ENCODE results near the gene RBM12. TPM values are rescaled to one million over a fixed set of nuclear protein-coding genes. Genes with fewer than 3 reads are reported as not detected.
A peak's percentile ranks its signal among the peaks of the same experiment; 100 is the strongest.

Gene RBM12
- total RNA-seq, 1 experiment from 2014 or later: 46.2 TPM

- peak; percentile 55 for DNase-seq (ENCODE audit: low read depth)
Observed at GRCh38 chr20:35600993-35601973, 63.4 kb downstream of the RBM12 start.

GRCh38 chr20:35600176-35600992, 64.3 kb downstream of the RBM12 start:
- no peak for DNase-seq (ENCODE audit: low read depth)

DNA sequence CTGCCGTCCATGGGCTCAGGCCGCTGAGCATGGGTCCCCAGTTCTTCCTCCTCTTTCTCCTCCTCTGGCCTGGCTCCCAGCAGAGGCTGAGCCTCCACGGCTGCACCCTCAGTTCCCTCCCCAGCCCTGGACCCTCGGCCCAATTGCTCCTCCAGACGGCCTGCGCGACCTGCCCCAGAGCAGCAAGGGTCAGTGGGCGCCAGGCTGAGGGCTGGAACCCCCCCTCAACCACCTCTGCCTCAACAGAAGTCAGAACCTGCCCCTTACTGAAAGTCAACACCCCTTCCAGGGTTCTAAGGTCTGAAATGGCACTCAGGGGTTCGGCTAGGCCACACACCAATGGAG, 65.0 kb downstream of the RBM12 start:
- DNase-seq (ENCODE audit: low read depth): no peak

Other genes with a start within 250 kb of the RBM12 start
- gene GDF5, start 226.7 kb downstream of the RBM12 start, total RNA-seq (2014; rRNA removed): 2.5 and 3.9 TPM in 2 replicates
- 50.3 and 64.0 TPM in 2 replicates for gene CEP250, start 209.3 kb downstream of the RBM12 start, total RNA-seq (2014; rRNA removed)
- not detected in 2 replicates for gene C20orf173, start 135.2 kb downstream of the RBM12 start, total RNA-seq (2014; rRNA removed)
- 239 and 270 TPM in 2 replicates for gene ERGIC3, start 122.8 kb downstream of the RBM12 start, total RNA-seq (2014; rRNA removed)
- gene SPAG4, start 49.1 kb downstream of the RBM12 start, total RNA-seq (2014; rRNA removed): 12.6 and 13.7 TPM in 2 replicates
- gene CPNE1, start within 50 bp of the RBM12 start, total RNA-seq (2014; rRNA removed): 148 and 168 TPM in 2 replicates
- gene NFS1, start 34.5 kb upstream of the RBM12 start, total RNA-seq (2014; rRNA removed): 23.0 and 32.4 TPM in 2 replicates
- 277 and 325 TPM in 2 replicates for gene ROMO1, start 34.5 kb upstream of the RBM12 start, total RNA-seq (2014; rRNA removed)
- gene RBM39, start 77.4 kb upstream of the RBM12 start, total RNA-seq (2014; rRNA removed): 195 and 210 TPM in 2 replicates
- 22.0 and 22.7 TPM in 2 replicates for gene PHF20, start 107.1 kb upstream of the RBM12 start, total RNA-seq (2014; rRNA removed)

All from LHCN-M2 (cell line).